Measurements from ENCODE around the gene BTBD17.

The BTBD17 gene

GRCh38 chr17:74356646-74357465 lies 4.8 kb downstream of the BTBD17 start:
- TF ChIP-seq SIN3A (IDR thresholded peaks at IDR 0.05; ENCODE audit: borderline replicate concordance, insufficient read depth, low read length) (no peak), FOXP2 (optimal IDR thresholded peaks at IDR 0.05; ENCODE audit: borderline replicate concordance, extremely low read depth, extremely low read length, insufficient read depth) (no peak), REST (IDR thresholded peaks at IDR 0.05; ENCODE audit: insufficient read depth in 1 of 2, low read depth in 2 of 2, low read length in 2 of 2) (no peak), POLR2AphosphoS5 (IDR thresholded peaks at IDR 0.05; ENCODE audit: low read depth, low read length) (no peak), TAF1 (IDR thresholded peaks at IDR 0.05; ENCODE audit: borderline replicate concordance, insufficient read depth, low read length) (no peak)

GRCh38 chr17:74355065-74355464 lies 6.6 kb downstream of the BTBD17 start:
- TF ChIP-seq REST (IDR thresholded peaks at IDR 0.05; ENCODE audit: insufficient read depth in 1 of 2, low read depth in 2 of 2, low read length in 2 of 2) (no peak), FOXP2 (optimal IDR thresholded peaks at IDR 0.05; ENCODE audit: borderline replicate concordance, extremely low read depth, extremely low read length, insufficient read depth) (no peak), TAF1 (IDR thresholded peaks at IDR 0.05; ENCODE audit: borderline replicate concordance, insufficient read depth, low read length) (no peak), POLR2AphosphoS5 (IDR thresholded peaks at IDR 0.05; ENCODE audit: low read depth, low read length) (no peak), SIN3A (IDR thresholded peaks at IDR 0.05; ENCODE audit: borderline replicate concordance, insufficient read depth, low read length) (no peak)

- TF ChIP-seq FOXP2 (optimal IDR thresholded peaks at IDR 0.05; ENCODE audit: borderline replicate concordance, extremely low read depth, extremely low read length, insufficient read depth) (no peak), POLR2AphosphoS5 (IDR thresholded peaks at IDR 0.05; ENCODE audit: low read depth, low read length) (no peak), REST (IDR thresholded peaks at IDR 0.05; ENCODE audit: insufficient read depth in 1 of 2, low read depth in 2 of 2, low read length in 2 of 2) (no peak), TAF1 (IDR thresholded peaks at IDR 0.05; ENCODE audit: borderline replicate concordance, insufficient read depth, low read length) (no peak), SIN3A (IDR thresholded peaks at IDR 0.05; ENCODE audit: borderline replicate concordance, insufficient read depth, low read length) (no peak)
Observed at GRCh38 chr17:74354561-74354960, 7.1 kb downstream of the BTBD17 start.

GRCh38 chr17:74354123-74354522 lies 7.5 kb downstream of the BTBD17 start:
- TF ChIP-seq TAF1 (IDR thresholded peaks at IDR 0.05; ENCODE audit: borderline replicate concordance, insufficient read depth, low read length) (no peak), POLR2AphosphoS5 (IDR thresholded peaks at IDR 0.05; ENCODE audit: low read depth, low read length) (no peak)

- TF ChIP-seq TAF1 (IDR thresholded peaks at IDR 0.05; ENCODE audit: borderline replicate concordance, insufficient read depth, low read length) (no peak), SIN3A (IDR thresholded peaks at IDR 0.05; ENCODE audit: borderline replicate concordance, insufficient read depth, low read length) (no peak), FOXP2 (optimal IDR thresholded peaks at IDR 0.05; ENCODE audit: borderline replicate concordance, extremely low read depth, extremely low read length, insufficient read depth) (no peak), POLR2AphosphoS5 (IDR thresholded peaks at IDR 0.05; ENCODE audit: low read depth, low read length) (no peak), REST (IDR thresholded peaks at IDR 0.05; ENCODE audit: insufficient read depth in 1 of 2, low read depth in 2 of 2, low read length in 2 of 2) (no peak)
Observed at GRCh38 chr17:74353446-74354060, 8.1 kb downstream of the BTBD17 start.
